Neuron (in vitro differentiated cells): ENCODE measurements around the gene SCARF2.
A peak's percentile ranks its signal among the peaks of the same experiment; 100 is the strongest.

Source experiments
- H2AFZ ChIP-seq: one replicate; pipeline ENCODE4 v1.6.1; 2013; ENCODE audit warnings: low read depth, mild to moderate bottlenecking, inconsistent platforms, low read length, moderate library complexity
- H3K27me3 ChIP-seq: one replicate; pipeline ENCODE4 v1.6.1; 2013; ENCODE audit warnings: low read length; ENCODE audit not compliant: insufficient read depth
- H3K36me3 ChIP-seq: one replicate; pipeline ENCODE4 v1.6.1; 2013; ENCODE audit warnings: low read length; ENCODE audit not compliant: insufficient read depth
- H3K4me1 ChIP-seq: one replicate; pipeline ENCODE4 v1.6.1; 2013; ENCODE audit warnings: low read length; ENCODE audit not compliant: insufficient read depth
- H3K4me3 ChIP-seq: 2 replicates; pipeline ENCODE4 v1.5.1; 2013; ENCODE audit warnings: mild to moderate bottlenecking, low read length, moderate library complexity
- H3K9me3 ChIP-seq: one replicate; pipeline ENCODE4 v1.6.1; 2013; ENCODE audit warnings: low read length

Gene SCARF2

GRCh38 chr22:20402960-20403778 lies 34.5 kb downstream of the SCARF2 start:
- Histone ChIP-seq H3K27me3 (no peaks in the 10 kb centered on the region), H2AFZ (no peak overlapping the region), H3K9me3 (no peaks in the 10 kb centered on the region), H3K4me1 (no peaks in the 10 kb centered on the region), H3K4me3 (no peak overlapping the region), H3K36me3 (peaks cover 75% of the 10 kb centered on the region)

DNA sequence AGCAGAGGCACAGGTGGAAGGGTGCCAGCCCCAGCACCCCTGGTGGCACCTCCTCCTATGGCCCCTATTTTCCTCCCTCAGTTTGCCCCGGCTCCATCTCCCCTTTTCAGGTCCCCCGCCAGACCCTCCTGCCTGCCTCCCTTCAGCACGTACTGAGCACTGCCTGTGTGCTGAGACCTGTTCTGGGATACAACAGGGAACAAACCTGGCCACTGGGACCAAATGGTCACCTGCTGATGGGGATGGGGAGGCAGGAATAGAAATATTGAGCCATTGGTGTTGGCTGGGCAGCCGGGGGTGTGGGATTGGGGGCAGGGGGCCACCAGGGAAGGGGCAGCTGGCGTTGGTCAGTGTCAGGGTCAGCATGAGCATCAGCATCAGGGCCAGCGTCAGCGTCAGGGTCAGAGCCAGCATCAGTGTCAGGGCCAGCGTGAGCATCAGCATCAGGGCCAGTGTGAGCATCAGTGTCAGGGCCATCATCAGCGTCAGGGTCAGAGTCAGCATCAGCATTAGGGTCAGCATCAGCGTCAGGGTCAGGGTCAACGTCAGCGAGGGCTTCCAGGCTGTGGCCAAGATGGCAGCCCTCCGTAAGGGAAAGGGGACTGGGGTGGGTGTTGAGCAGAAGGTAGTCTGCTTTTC lies 36.1 kb downstream of the SCARF2 start:
- H3K4me1 ChIP-seq = peaks cover 3% of the 10 kb centered on the region
- H3K36me3 ChIP-seq = peaks cover 65% of the 10 kb centered on the region
- no peaks in the 10 kb centered on the region for H3K27me3 ChIP-seq
- no peak overlapping the region for H3K4me3 ChIP-seq
- no peaks in the 10 kb centered on the region for H3K9me3 ChIP-seq
- H2AFZ ChIP-seq = no peak overlapping the region

GRCh38 chr22:20400606-20401375 lies 36.8 kb downstream of the SCARF2 start:
- Histone ChIP-seq H3K9me3 (no peaks in the 10 kb centered on the region), H3K4me3 (no peak overlapping the region), H2AFZ (no peak overlapping the region), H3K27me3 (no peaks in the 10 kb centered on the region), H3K36me3 (peaks cover 58% of the 10 kb centered on the region), H3K4me1 (peaks cover 10% of the 10 kb centered on the region)

GRCh38 chr22:20399866-20400605 lies 37.6 kb downstream of the SCARF2 start:
- H3K27me3 ChIP-seq = no peaks in the 10 kb centered on the region
- H3K36me3 ChIP-seq = peaks cover 55% of the 10 kb centered on the region
- no peaks in the 10 kb centered on the region for H3K9me3 ChIP-seq
- H3K4me1 ChIP-seq = peaks cover 17% of the 10 kb centered on the region
- no peak overlapping the region for H2AFZ ChIP-seq
- no peak overlapping the region for H3K4me3 ChIP-seq

GRCh38 chr22:20398420-20398819 lies 39.2 kb downstream of the SCARF2 start:
- no peaks in the 10 kb centered on the region for H3K27me3 ChIP-seq
- H3K4me3 ChIP-seq = no peak overlapping the region
- peaks cover 39% of the 10 kb centered on the region for H3K36me3 ChIP-seq
- H2AFZ ChIP-seq = no peak overlapping the region
- H3K4me1 ChIP-seq = peaks cover 24% of the 10 kb centered on the region
- H3K9me3 ChIP-seq = no peaks in the 10 kb centered on the region

- Histone ChIP-seq H3K4me1 (peaks cover 27% of the 10 kb centered on the region), H3K27me3 (no peaks in the 10 kb centered on the region), H3K36me3 (peaks cover 32% of the 10 kb centered on the region), H2AFZ (no peak overlapping the region), H3K4me3 (no peak overlapping the region), H3K9me3 (no peaks in the 10 kb centered on the region)
These were observed 40.1 kb downstream of the SCARF2 start for GRCh38 chr22:20397498-20397897.

- Histone ChIP-seq H3K36me3 (peaks cover 25% of the 10 kb centered on the region), H3K9me3 (no peaks in the 10 kb centered on the region), H3K4me3 (no peak overlapping the region), H2AFZ (no peak overlapping the region), H3K4me1 (peaks cover 27% of the 10 kb centered on the region), H3K27me3 (no peaks in the 10 kb centered on the region)
These were observed 41.0 kb downstream of the SCARF2 start for GRCh38 chr22:20396639-20397038.

DNA sequence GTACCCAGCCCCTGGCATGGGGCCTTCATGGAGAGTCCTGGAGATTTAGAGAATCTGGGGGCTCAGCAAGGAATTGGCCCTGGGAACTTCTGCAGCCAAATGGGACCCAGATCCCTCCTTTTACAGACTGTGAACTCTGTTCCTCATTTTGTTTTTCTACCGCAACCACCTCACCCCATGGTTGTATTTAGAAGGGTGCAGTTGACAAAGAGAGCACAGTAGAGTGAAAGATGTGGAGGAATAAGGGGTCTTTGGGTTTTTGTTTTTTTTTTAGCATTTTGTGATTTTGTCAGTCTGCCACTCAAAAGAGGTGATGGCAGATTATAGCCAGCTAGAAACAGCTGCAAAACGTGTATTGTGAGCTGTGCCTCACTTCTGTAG lies 41.7 kb downstream of the SCARF2 start:
- Histone ChIP-seq H3K4me3 (no peak overlapping the region), H2AFZ (no peak overlapping the region), H3K36me3 (peaks cover 18% of the 10 kb centered on the region), H3K9me3 (no peaks in the 10 kb centered on the region), H3K4me1 (peaks cover 27% of the 10 kb centered on the region), H3K27me3 (no peaks in the 10 kb centered on the region)

DNA sequence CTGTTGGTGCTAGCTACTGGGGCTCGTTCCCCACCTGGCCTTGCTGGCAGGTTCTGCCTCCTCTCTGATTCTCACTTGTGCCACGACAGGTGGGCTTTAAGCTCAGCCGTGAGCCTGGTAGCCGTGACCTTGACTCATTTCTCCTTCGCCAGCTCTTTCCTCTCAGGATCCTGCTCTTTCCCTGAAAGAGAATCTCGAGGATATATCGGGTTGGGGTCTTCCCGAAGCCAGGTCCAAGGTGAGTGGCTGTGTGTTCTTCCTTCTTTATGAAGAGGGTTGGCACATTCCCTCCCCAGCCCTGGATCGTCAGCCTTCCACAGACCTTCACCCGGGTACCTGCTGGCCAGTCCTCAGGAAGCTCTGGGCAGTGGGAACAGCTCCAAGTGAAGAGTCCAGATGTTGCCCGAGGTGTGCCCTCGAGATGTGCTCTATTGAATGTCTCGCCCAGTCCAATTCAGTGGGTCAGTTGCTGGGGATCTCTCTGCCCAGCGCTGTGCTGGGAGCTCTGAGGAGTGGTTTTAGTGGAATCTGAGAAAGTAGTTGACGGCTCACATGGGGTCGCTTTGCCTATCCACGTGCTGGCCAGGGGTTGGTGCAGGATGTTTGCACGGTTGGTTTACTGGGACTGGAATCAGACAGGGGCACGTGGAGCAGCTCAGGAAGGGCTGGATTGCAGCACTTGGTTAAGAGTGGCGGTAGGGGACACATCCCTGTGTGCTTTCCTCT lies 42.3 kb downstream of the SCARF2 start:
- no peaks in the 10 kb centered on the region for H3K27me3 ChIP-seq
- peaks cover 27% of the 10 kb centered on the region for H3K4me1 ChIP-seq
- no peak overlapping the region for H2AFZ ChIP-seq
- peaks cover 12% of the 10 kb centered on the region for H3K36me3 ChIP-seq
- H3K9me3 ChIP-seq = no peaks in the 10 kb centered on the region
- peak overlapping the region; percentile 90 for H3K4me3 ChIP-seq

DNA sequence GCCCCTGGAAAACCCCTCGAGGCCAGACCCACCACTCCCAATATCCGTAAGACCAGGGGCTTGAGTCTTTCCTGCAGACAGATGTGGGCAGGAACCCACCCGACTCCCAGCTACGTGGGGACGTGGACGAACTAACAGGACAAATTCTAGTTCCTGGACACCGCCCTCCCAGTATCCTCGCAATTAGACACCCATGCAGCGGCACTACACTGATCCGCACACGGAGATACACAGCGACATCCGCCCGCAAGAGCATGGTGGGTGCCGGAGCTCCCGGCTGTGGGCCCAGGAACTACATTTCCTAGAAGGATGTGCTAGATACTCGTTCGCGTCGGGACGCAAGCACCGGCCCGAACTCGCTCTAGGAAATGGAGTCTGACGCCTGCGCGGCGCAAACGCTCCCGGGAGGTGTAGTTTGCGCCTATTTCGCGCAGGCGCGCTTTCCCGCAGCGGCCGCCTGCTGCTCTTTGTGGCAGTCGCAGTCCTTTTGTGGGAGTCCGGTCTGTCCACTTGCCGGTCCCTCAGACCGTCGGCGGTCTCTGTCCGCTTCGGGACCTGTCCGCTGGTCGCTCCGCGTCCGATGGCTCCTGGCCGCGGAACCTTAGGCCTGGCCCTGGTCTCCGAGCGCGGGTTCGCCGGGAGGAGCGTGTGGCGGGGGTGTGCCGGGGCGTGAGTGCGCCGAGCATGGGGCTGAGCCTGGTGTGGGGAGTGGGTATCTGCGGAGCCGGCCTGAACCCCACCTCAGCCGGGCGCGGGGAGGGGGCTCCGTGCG lies 43.7 kb downstream of the SCARF2 start, which contains the start of gene ZNF74:
TSS of gene ZNF74 (plus strand) at position 447 of the 772 bp plus-strand sequence. CDS start 478 bp downstream, outside the sequence.
- H3K9me3 ChIP-seq = no peaks in the 10 kb centered on the region
- H3K4me3 ChIP-seq = peak within 1 kb of the TSS; percentile 90
- H3K27me3 ChIP-seq = no peaks in the 10 kb centered on the region
- H2AFZ ChIP-seq = peak within 1 kb of the TSS; percentile 80
- H3K4me1 ChIP-seq = peaks cover 27% of the 10 kb centered on the region
- H3K36me3 ChIP-seq = peaks cover 10% of the 10 kb centered on the region

GRCh38 chr22:20392983-20393704 lies 44.5 kb downstream of the SCARF2 start:
- Histone ChIP-seq H3K9me3 (no peaks in the 10 kb centered on the region), H3K27me3 (no peaks in the 10 kb centered on the region), H3K4me3 (peak overlapping the region; percentile 90), H3K36me3 (peaks cover 10% of the 10 kb centered on the region), H2AFZ (peak overlapping the region; percentile 67), H3K4me1 (peaks cover 27% of the 10 kb centered on the region)
